Central memory CD8-positive, alpha-beta T cell (primary cell): ENCODE measurements around the gene HS6ST3.

Experiments used
- ATAC-seq: fragments of 150-1000 bp; cut with Tn5 transposase; replicated peaks from 2 replicates; pipeline ENCODE4 v1.10.0; 2022; ENCODE audit warnings: mild to moderate bottlenecking, moderate FRiP score, moderate number of reproducible peaks; ENCODE audit not compliant: poor library complexity, severe bottlenecking; ENCODE audit errors: extremely low read depth
- DNase-seq, 2 donors: peaks; one replicate each; pipeline ENCODE4 v3.0.0; 2021; ENCODE audit warnings: low spot score in 2 of 2
- H3K27ac Mint-ChIP-seq: one replicate; pipeline ENCODE4 v1.8.0; 2022; ENCODE audit warnings: low read depth, mild to moderate bottlenecking, moderate library complexity, mixed read lengths
- H3K27me3 Mint-ChIP-seq: one replicate; pipeline ENCODE4 v1.8.0; 2022; ENCODE audit warnings: mixed read lengths
- H3K36me3 Mint-ChIP-seq: one replicate; pipeline ENCODE4 v1.8.0; 2022; ENCODE audit warnings: mild to moderate bottlenecking, moderate library complexity, mixed read lengths; ENCODE audit not compliant: insufficient read depth
- H3K4me1 Mint-ChIP-seq: one replicate; pipeline ENCODE4 v1.8.0; 2022; ENCODE audit warnings: mixed read lengths
- H3K4me3 Mint-ChIP-seq: one replicate; pipeline ENCODE4 v1.8.0; 2022; ENCODE audit warnings: mild to moderate bottlenecking, moderate library complexity, mixed read lengths
- H3K9me3 Mint-ChIP-seq: one replicate; pipeline ENCODE4 v1.8.0; 2022; ENCODE audit warnings: mixed read lengths

HS6ST3 gene

DNA sequence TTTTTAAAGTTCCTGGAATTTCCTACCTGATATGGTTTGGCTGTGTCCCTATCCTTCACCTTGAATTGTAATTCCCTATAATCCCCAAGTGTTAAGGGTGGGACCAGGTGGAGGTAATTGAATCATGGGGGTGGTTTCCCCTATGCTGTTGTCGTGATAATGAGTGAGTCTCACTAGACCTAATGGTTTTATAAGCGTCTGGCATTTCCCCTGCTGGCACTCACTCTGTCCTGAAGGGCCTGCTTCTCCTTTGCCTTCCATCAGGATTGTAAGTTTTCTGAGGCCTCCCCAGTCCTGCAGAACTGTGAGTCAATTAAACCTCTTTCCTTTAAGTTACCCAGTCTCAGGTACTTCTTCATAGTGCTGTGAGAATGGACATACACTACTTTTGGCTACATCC, 298.7 kb downstream of the HS6ST3 start:
- ATAC-seq (no peak), DNase-seq (no peak)
- no peaks in the 10 kb centered on the region for H3K4me1 Mint-ChIP-seq
- no peak overlapping the region for H3K27ac Mint-ChIP-seq
- no peaks in the 10 kb centered on the region for H3K27me3 Mint-ChIP-seq
- peaks cover 26% of the 10 kb centered on the region for H3K9me3 Mint-ChIP-seq
- no peak overlapping the region for H3K4me3 Mint-ChIP-seq
- peaks cover 2% of the 10 kb centered on the region for H3K36me3 Mint-ChIP-seq

DNA sequence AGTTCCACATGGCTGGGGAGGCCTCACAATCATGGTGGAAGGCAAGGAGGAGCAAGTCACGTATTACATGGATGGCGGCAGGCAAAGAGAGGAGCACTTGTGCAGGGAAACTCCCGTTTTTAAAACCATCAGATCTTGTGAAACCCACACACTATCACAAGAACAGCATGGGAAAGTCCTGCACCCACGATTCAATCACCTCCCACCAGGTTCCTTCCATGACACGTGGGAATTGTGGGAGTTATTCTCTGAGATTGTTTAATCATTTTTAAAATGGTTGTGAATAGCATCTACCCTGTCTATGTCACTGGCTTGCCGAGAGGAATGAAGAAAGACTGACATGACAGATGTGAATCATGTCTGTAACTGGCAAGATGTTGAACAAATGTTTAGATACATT, 301.7 kb downstream of the HS6ST3 start:
- Mint-ChIP-seq H3K36me3 (no peaks in the 10 kb centered on the region), H3K27me3 (no peaks in the 10 kb centered on the region), H3K27ac (no peak overlapping the region), H3K4me3 (no peak overlapping the region), H3K4me1 (no peaks in the 10 kb centered on the region), H3K9me3 (peaks cover 31% of the 10 kb centered on the region)
- DNase-seq (no peak), ATAC-seq (no peak)

DNA sequence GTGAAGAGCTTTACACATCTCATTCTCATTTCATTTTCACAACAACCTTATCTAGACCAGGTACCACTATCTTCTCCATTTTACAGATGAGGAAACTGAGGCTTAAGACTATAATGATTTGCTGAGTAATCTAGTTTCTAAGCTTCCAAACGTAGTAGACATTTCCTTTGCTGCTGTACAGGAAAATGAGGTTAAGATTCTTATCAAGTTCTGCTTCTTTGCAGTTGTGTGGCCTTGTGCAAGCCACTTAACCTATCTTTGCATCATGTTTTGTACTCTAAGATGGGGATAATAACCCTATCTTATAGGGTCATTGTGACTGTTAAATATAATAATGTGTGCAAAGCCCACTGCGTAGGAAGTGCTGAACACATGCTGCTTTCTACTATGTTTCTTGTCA, 307.9 kb downstream of the HS6ST3 start:
- Mint-ChIP-seq H3K27ac (no peak overlapping the region), H3K9me3 (peaks cover 16% of the 10 kb centered on the region), H3K36me3 (no peaks in the 10 kb centered on the region), H3K4me1 (no peaks in the 10 kb centered on the region), H3K4me3 (no peak overlapping the region), H3K27me3 (no peaks in the 10 kb centered on the region)
- no peak for DNase-seq
- peak; percentile 10 for ATAC-seq

- no peak overlapping the region for H3K27ac Mint-ChIP-seq
- H3K9me3 Mint-ChIP-seq: peaks cover 12% of the 10 kb centered on the region
- no peaks in the 10 kb centered on the region for H3K36me3 Mint-ChIP-seq
- no peaks in the 10 kb centered on the region for H3K27me3 Mint-ChIP-seq
- no peak for ATAC-seq
- no peaks in the 10 kb centered on the region for H3K4me1 Mint-ChIP-seq
- no peak overlapping the region for H3K4me3 Mint-ChIP-seq
- no peak for DNase-seq
Measured at GRCh38 chr13:96398486-96398885, 308.6 kb downstream of the HS6ST3 start.

- no peak overlapping the region for H3K4me3 Mint-ChIP-seq
- H3K27ac Mint-ChIP-seq: no peak overlapping the region
- no peaks in the 10 kb centered on the region for H3K27me3 Mint-ChIP-seq
- DNase-seq (no peak), ATAC-seq (no peak)
- peaks cover 7% of the 10 kb centered on the region for H3K9me3 Mint-ChIP-seq
- H3K4me1 Mint-ChIP-seq: no peaks in the 10 kb centered on the region
- H3K36me3 Mint-ChIP-seq: no peaks in the 10 kb centered on the region
Measured at GRCh38 chr13:96403241-96403640, 313.3 kb downstream of the HS6ST3 start.

- Mint-ChIP-seq H3K27ac (no peak overlapping the region), H3K27me3 (no peaks in the 10 kb centered on the region), H3K4me1 (no peaks in the 10 kb centered on the region), H3K4me3 (no peak overlapping the region), H3K36me3 (no peaks in the 10 kb centered on the region), H3K9me3 (peaks cover 7% of the 10 kb centered on the region)
- no peak for DNase-seq
- ATAC-seq: no peak
Measured at GRCh38 chr13:96403651-96404050, 313.7 kb downstream of the HS6ST3 start.

DNA sequence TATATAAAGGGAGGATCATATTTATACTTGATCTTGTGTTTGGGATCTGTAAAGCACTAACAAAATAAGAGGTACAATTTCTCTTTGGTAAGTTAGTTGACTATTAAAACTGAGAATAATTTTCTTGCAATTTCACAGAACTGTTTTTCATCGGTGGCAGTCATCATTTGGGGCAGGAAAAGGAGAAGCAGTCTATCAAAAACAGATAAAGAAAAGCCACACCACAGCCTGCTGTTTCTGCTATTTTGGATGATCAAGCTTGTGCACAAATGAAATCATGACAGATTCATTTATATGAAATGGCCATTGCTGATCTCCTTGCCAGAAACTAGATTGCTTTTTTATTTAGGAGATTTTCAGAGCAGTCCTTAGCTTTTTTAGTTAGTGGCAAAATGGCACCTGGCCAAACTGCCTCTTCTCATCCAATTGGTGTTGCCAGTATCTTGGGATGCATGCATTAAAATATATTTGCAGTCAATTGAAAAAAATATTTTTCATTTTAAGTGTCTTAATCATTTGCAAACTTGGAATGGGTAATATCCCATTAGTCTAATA, 326.0 kb downstream of the HS6ST3 start:
- H3K4me1 Mint-ChIP-seq: no peaks in the 10 kb centered on the region
- no peak for ATAC-seq
- no peak for DNase-seq
- H3K27ac Mint-ChIP-seq: no peak overlapping the region
- H3K9me3 Mint-ChIP-seq: peaks cover 27% of the 10 kb centered on the region
- no peak overlapping the region for H3K4me3 Mint-ChIP-seq
- H3K27me3 Mint-ChIP-seq: no peaks in the 10 kb centered on the region
- H3K36me3 Mint-ChIP-seq: no peaks in the 10 kb centered on the region

DNA sequence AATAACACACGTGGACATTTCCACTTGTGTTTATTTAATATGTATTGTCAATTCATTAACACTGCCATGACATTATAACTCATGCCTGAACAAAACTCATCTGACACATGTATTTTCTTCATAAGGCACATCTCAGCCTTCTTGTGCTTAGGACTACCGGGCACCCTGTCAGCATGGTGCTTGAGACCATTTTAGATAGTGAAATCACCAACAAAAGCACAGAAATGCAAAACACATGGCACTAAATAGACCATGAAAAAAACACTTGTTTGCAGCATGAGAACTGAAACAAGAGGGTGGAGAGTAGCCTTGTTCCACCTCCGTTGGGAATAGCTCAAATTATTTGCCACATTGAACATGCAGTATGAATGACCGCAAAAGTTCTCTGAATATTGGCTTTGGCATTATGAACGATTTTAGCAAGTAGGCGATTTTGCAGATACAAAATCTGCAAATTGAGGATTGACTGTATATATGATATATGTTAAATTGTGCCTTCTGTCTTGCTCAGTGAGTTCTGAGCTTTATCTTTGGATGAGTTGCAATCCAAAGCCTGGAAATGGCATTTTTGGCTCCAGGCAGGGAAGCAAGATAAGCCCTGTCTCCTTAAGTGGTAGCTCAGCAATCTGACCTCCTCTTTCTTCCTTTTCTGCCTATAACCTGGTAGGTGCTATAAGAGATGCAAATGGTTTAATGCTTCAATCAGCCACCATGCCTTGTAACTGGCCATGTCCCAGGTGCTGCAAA, 328.2 kb downstream of the HS6ST3 start:
- Mint-ChIP-seq H3K4me1 (no peaks in the 10 kb centered on the region), H3K9me3 (peaks cover 13% of the 10 kb centered on the region), H3K4me3 (no peak overlapping the region), H3K27me3 (no peaks in the 10 kb centered on the region), H3K36me3 (no peaks in the 10 kb centered on the region), H3K27ac (no peak overlapping the region)
- ATAC-seq: no peak
- no peak for DNase-seq

DNA sequence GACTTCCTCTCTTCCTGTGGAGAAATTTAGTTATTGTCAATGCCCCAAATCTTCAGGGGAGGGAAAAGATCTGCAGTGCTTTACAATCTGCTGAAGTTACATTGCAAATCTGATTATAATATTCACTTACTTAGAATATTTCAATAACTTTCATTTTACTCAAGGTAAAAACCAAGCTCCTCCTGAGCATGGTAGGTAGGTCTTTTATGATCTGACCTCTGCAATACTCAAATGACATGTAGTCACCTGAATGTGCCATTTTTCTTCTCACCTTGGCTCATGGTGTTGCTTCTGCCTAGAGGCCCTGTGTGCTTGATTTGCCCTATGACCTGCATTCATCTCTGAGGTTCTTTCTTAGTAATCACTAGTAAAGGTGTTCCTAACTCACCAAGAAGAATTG, 331.4 kb downstream of the HS6ST3 start:
- ATAC-seq: no peak
- no peak overlapping the region for H3K27ac Mint-ChIP-seq

GRCh38 chr13:96422002-96422401, 332.1 kb downstream of the HS6ST3 start:
- DNase-seq (no peak), ATAC-seq (no peak)
- Mint-ChIP-seq H3K27ac (no peak overlapping the region), H3K4me3 (no peak overlapping the region), H3K9me3 (peaks cover 14% of the 10 kb centered on the region), H3K36me3 (peaks cover 2% of the 10 kb centered on the region), H3K4me1 (no peaks in the 10 kb centered on the region), H3K27me3 (no peaks in the 10 kb centered on the region)

More for the DNA sequence above, 331.4 kb downstream of the HS6ST3 start:
- Mint-ChIP-seq H3K4me3 (no peak overlapping the region), H3K36me3 (peaks cover 2% of the 10 kb centered on the region), H3K27me3 (no peaks in the 10 kb centered on the region), H3K9me3 (peaks cover 13% of the 10 kb centered on the region), H3K4me1 (no peaks in the 10 kb centered on the region)
- no peak for DNase-seq

GRCh38 chr13:96426167-96426566, 336.3 kb downstream of the HS6ST3 start:
- no peak for DNase-seq
- Mint-ChIP-seq H3K27me3 (no peaks in the 10 kb centered on the region), H3K27ac (no peak overlapping the region), H3K36me3 (peaks cover 2% of the 10 kb centered on the region), H3K4me1 (no peaks in the 10 kb centered on the region), H3K9me3 (peaks cover 16% of the 10 kb centered on the region), H3K4me3 (no peak overlapping the region)
- ATAC-seq: no peak

DNA sequence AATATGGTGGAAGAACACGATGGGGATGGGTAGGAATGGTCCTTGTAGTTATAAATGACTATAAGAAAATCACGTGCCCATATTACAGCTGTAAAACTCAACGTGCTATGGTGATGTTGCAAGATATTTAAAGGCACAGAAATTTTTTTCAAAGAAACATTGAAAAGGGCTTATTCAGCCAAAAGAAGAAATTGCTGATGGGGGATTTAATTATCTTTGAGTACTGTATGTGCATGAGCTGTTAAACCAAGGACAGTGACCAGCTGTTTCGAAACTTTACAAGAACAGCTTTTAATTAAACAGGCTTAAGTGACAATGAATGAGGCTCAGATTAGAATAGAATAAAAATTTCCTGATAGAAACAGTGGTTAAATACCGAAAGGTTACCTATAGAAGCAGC, 339.0 kb downstream of the HS6ST3 start:
- H3K9me3 Mint-ChIP-seq: peaks cover 25% of the 10 kb centered on the region
- DNase-seq (no peak), ATAC-seq (no peak)
- no peak overlapping the region for H3K27ac Mint-ChIP-seq
- no peak overlapping the region for H3K4me3 Mint-ChIP-seq
- no peaks in the 10 kb centered on the region for H3K4me1 Mint-ChIP-seq
- no peaks in the 10 kb centered on the region for H3K36me3 Mint-ChIP-seq
- no peaks in the 10 kb centered on the region for H3K27me3 Mint-ChIP-seq

- DNase-seq: no peak
- ATAC-seq: no peak
- no peak overlapping the region for H3K27ac Mint-ChIP-seq
- H3K4me1 Mint-ChIP-seq: no peaks in the 10 kb centered on the region
- H3K27me3 Mint-ChIP-seq: no peaks in the 10 kb centered on the region
- H3K4me3 Mint-ChIP-seq: no peak overlapping the region
- H3K9me3 Mint-ChIP-seq: peaks cover 33% of the 10 kb centered on the region
- no peaks in the 10 kb centered on the region for H3K36me3 Mint-ChIP-seq
Measured at GRCh38 chr13:96431044-96431581, 341.2 kb downstream of the HS6ST3 start.
